NCI-H146 treated with DMSO at 0.1 percent for 48 hours (cell line): ENCODE measurements around the gene SLC3A2.

ENCODE experiments used
- DNase-seq: peaks from one replicate; lab custom pipeline; 2025; ENCODE audit not compliant: unreplicated experiment; lab: John Stamatoyannopoulos, UW

The SLC3A2 gene

GRCh38 chr11:62909107-62909894 is 28.6 kb downstream of the SLC3A2 start:
- DNase-seq = no peak

GRCh38 chr11:62910141-62910882 is 29.6 kb downstream of the SLC3A2 start:
- DNase-seq = no peak

DNA sequence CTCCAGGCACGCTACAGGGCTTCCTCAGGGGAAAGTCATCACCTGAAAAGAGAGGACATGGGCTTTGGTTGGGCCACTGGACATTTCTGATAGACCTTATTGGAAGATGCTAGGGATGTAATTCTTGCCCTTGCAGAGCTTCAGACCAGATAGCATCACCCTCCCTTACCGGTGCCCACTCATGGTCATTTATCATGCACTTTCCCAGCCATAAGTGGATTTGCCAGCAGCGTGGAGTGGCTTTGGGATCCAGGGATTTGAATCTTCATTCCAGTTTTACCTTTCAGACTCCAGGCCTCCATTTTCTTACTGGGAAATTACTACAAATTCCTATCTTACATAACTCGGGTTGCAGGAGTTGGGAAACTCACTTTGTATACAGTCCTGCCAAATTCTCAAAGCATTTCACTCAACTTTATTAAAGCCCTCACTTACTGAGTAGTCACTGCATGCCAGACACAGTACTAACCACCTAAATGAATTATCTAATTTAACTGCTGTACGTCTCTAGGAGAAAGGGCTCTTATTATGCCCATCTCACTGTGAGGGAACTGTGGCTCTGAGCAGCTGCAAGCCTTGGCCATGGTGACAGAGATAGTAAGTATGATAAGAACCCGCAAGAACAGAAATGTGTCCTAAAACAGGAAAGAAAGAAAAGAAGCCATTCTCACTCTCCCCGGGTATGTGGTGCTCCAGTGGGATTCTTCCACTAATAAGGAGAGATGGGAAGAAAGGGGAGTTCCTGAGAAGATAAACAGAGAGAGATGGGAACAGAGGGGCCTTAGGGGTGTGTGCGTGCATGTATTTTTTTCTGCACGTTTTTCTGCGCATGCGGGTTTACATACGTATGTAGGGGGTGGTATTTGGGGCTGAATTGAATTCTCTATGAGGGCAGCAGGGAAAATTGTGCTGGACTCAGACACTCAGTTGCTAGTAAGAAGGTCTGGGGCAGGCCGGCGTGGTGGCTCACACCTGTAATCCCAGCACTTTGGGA is 30.7 kb downstream of the SLC3A2 start:
- DNase-seq = no peak

GRCh38 chr11:62912268-62912667 is 31.6 kb downstream of the SLC3A2 start:
- DNase-seq = no peak

GRCh38 chr11:62914416-62914815 is 33.7 kb downstream of the SLC3A2 start:
- no peak for DNase-seq

DNA sequence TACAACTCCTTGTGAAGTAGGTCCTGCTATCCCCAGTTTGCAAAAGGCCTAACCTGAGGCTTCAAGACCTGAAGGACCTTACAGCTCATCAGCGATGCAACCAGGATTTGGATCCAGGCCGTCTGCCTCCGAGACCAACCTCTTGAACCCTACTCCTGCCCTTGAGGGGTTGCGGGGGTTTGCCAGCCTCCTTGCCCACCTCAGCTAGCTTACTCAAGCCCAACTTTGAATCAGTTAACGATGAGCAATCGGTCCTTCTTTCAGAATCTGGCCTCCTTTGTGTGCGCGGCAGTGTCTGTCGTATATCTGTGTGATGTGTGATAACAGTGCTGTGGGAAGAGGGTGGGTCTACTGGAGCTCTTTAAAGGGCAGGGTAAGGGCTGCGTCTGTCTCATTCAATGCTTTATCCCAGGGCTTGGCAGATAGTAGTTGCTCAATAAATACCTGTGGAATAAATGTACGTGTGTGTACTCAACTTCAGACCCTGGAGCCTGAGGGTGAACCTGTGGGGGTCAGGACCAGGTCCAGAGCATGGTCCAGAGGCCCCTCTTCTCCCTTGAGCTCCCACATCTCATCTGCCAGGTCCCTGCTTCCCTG is 37.3 kb downstream of the SLC3A2 start:
- no peak for DNase-seq

DNA sequence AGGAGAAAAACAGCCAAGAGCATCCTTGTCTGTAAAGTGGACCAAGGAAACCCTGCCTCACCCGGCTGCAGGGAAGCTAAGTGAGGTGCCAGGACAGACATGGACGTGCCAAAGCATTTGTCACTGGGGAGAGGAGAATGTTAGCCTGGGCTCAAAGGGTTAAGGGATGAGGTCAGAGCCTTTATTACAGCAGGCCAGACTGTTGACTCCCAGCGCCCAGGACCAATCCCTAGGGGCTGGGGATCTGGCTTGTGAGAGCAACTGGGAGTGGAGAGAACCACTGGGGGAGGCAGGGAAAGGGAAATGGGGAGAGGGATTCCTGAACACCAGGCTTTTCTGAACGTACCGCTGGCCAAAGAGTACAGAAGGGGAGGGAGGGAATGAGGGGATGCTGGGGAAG is 37.8 kb downstream of the SLC3A2 start:
- DNase-seq = no peak

DNA sequence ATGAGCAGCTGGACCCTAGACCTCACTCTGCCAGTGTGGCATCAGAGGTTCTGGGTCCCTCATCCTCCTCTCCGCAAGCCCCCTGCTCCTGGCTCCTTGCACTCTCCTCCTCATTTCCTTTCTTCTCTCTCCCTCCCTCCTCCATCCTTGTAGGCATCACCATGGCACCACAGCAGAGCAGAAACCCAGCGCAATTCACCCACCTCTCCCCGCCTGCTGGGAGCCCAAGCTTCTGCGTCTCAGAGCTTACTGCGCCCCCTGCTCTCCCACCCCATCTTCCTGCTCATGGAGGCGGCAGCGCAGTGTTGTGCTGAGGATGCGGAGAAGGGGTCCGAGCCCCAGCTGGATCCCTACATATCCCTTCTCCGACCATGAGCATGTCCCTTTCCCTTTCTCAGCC is 38.8 kb downstream of the SLC3A2 start:
- DNase-seq = no peak

- DNase-seq = no peak
Measured at GRCh38 chr11:62919898-62920640, 39.4 kb downstream of the SLC3A2 start.

DNA sequence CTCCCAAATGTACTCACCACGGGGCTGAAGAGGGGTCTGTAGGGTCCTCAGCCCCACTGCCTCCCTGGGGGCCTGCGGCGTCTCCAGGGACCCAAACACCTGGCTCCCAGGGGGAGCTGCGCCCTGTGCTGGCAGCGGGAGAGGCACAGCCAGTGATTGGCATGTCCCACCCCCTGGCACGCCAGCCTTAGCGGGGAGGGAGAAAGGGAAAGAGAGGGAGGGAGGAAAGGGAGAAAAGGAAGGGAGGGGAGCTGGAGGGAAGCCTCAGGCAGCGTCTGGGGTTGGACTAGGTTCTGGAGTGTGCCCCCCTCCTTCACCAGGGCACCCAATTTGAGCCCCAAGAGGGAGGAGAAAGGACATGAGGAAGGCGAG is 40.5 kb downstream of the SLC3A2 start, which contains the start of gene CHRM1:
Gene CHRM1, minus strand, starts transcription at position 163 of the 372 bp plus-strand sequence. CDS start 10,263 bp downstream, outside the sequence.
- DNase-seq = no peak

GRCh38 chr11:62921573-62922188 is 41.0 kb downstream of the SLC3A2 start:
- no peak for DNase-seq

- no peak for DNase-seq
Measured at GRCh38 chr11:62922189-62922589, 41.5 kb downstream of the SLC3A2 start.

DNA sequence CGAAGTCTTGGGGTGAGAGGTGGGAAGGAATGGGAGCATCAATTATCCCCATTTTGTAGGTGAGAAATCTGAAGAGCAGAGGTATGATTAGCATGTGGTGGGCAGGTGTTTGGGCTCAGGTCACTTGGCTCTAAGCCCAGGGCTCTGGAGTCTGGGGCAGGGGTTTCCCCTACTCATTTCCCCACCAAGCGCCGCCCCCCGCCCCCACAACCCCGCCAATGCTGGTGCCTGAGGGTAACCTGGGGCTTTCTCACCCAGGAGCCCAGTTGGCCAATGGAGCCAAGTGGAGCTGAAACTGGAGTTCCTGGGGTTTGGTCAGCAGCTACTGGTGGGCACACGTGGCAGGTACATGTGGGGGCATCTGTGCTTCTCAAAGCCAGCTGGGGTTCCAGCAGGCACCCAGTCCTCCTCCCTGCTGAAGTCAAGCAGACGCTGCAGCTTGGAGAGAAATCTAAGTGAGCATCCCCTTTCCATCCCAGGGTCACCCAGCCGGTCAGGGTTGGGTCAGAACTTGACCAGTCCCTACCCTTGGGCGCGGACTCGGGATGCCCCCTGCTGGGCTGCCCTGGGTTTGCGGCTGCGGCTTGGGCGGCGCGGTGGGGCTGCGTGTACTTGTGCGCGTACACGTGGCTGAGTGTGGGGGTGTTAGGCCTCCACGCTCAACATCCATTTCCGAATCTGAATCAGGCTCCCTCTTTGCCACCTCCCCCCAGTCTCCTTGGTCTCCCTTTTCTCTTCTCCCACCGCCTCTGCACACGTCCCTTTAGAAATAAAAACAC is 42.1 kb downstream of the SLC3A2 start:
- DNase-seq = no peak

DNA sequence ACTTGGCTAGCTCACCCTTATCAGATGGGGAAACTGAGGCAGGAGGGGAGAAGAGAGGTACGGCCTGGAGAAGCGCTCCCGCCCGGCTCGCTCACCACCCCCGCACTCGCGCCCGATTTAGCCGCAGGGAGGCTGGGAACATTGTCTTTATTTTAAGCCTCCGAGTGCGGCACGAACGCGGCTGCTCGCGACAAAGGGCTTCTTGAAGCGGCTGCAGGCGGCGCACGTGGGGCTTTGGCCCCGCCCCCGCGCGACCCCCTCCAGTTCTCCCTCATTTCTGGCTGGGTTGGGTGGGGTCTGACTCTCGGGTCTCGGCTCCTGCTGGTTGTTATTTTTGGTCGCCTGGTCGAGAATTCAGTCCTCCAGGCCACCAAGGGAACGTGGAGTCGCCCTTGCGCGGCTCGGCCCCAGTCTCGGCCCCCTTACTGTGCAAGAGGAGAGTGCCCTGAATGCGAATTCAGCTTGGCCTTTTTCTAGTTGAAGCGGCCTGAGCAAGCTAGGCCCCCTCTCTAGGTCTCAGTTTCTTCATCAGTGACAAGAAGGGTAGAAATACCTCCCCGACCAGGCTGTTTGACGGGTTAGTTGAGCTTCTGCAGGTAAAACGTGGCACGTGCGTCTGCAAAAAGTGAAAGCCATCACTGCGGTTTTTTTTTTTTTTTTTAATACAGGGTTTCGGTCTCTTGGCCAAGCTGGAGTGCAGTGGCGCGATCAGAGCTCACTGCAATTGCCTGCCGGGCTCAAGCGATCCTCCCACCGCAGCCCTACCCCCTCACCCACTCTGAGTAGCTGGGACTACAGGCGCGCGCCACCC is 43.1 kb downstream of the SLC3A2 start:
- no peak for DNase-seq

GRCh38 chr11:62925308-62925707 is 44.6 kb downstream of the SLC3A2 start:
- DNase-seq = no peak

DNA sequence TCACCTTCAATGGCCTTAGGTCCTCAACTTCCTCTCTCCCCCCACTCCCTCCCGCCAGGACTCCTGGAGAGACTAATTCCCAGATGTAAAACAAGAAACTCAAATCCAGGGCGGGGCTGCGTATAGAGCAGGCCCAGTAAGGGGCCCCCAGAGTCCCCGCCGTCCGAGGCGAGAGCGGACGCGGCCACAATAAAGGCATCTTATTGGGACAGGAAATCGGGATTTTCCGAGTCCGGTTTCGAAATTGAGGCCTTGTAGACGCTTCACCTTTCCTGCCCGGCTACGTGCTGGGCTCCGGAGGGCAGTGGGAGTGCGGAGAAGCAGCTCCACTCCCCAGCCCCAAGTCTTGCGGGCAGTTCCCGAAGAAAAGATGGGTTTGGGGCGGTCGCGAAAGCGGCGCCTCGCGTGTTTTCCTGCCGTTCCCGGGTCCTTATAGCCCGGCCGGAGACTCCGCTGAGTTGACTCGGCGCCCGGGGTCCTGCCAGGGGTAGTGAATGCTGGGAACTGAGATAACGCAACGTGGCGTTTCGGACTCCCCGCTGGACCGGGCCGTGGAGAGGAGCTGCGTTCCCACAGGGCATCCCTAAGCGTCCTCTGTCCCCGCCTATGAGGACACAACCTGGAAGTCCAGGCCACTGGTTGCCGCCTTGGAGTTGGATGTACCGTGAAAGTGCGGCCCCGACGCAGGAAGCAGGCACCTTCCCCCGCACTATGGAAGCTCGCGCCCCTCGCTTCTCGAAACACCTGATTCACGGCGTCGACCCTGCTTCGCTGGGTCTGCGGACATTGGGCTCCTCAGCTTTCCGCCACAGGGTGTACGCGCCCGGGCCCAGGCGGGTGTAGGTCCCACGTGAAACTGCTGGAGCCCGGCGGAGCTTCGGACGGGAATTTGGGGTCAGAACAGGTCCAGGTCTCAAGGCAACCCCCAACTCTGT is 45.3 kb downstream of the SLC3A2 start:
- no peak for DNase-seq
